H9 (cell line): ENCODE data around the gene ATP1A3. TPM values are rescaled to one million over a fixed set of nuclear protein-coding genes. Genes with fewer than 3 reads are reported as not detected.

ENCODE experiments used
- DNase-seq: peaks from one replicate; pipeline ENCODE4 v3.0.0-alpha.2; 2017
- H2AFZ ChIP-seq: one replicate; pipeline ENCODE4 v1.6.1; 2013; ENCODE audit warnings: mild to moderate bottlenecking, low read length, control low read depth, moderate library complexity
- H2AK5ac ChIP-seq: 2 replicates; pipeline ENCODE4 v1.6.1; 2013; ENCODE audit warnings: low read length, control low read depth, mixed read lengths; ENCODE audit not compliant: insufficient read length
- H2BK120ac ChIP-seq: one replicate; pipeline ENCODE4 v1.6.1; 2013; ENCODE audit warnings: low read depth, mild to moderate bottlenecking, low read length, control low read depth, inconsistent platforms; ENCODE audit not compliant: poor library complexity, severe bottlenecking
- H2BK12ac ChIP-seq: 2 replicates; pipeline ENCODE4 v1.6.1; 2013; ENCODE audit warnings: low read length, control low read depth, mixed read lengths, low read depth; ENCODE audit not compliant: insufficient read length
- H2BK15ac ChIP-seq: 2 replicates; pipeline ENCODE4 v1.6.1; 2013; ENCODE audit warnings: low read depth, low read length, control low read depth
- H2BK20ac ChIP-seq: one replicate; pipeline ENCODE4 v1.6.1; 2013; ENCODE audit warnings: low read depth, mild to moderate bottlenecking, low read length, control low read depth, inconsistent platforms; ENCODE audit not compliant: poor library complexity, severe bottlenecking
- H2BK5ac ChIP-seq: 2 replicates; pipeline ENCODE4 v1.6.1; 2013; ENCODE audit warnings: low read length, control low read depth, mixed read lengths; ENCODE audit not compliant: insufficient read length
- H3K14ac ChIP-seq: 2 replicates; pipeline ENCODE4 v1.6.1; 2013; ENCODE audit warnings: low read length, control low read depth; ENCODE audit not compliant: insufficient read depth
- H3K18ac ChIP-seq: 2 replicates; pipeline ENCODE4 v1.6.1; 2013; ENCODE audit warnings: low read depth, mild to moderate bottlenecking, mixed read lengths, low read length, control low read depth; ENCODE audit not compliant: insufficient read length
- H3K23ac ChIP-seq: 2 replicates; pipeline ENCODE4 v1.6.1; 2013; ENCODE audit warnings: low read length, control low read depth, mixed read lengths, low read depth; ENCODE audit not compliant: insufficient read length
- H3K23me2 ChIP-seq: 2 replicates; pipeline ENCODE4 v1.6.1; 2013; ENCODE audit warnings: low read depth, mild to moderate bottlenecking, mixed read lengths, low read length, control low read depth; ENCODE audit not compliant: insufficient read length, poor library complexity, severe bottlenecking
- H3K27ac ChIP-seq: 2 replicates; pipeline ENCODE4 v1.5.1; 2013; ENCODE audit warnings: low read length, control low read depth, mixed read lengths, low read depth; ENCODE audit not compliant: insufficient read length
- H3K27me3 ChIP-seq: 2 replicates; pipeline ENCODE4 v1.6.1; 2013; ENCODE audit warnings: low read length, control low read depth, inconsistent platforms; ENCODE audit not compliant: insufficient read depth
- H3K4ac ChIP-seq: 2 replicates; pipeline ENCODE4 v1.6.1; 2013; ENCODE audit warnings: low read depth, mild to moderate bottlenecking, control low read depth, inconsistent platforms, low read length, moderate library complexity
- H3K4me1 ChIP-seq: 2 replicates; pipeline ENCODE4 v1.6.1; 2013; ENCODE audit warnings: low read length, control low read depth, inconsistent platforms; ENCODE audit not compliant: insufficient read depth
- H3K4me2 ChIP-seq: 2 replicates; pipeline ENCODE4 v1.6.1; 2013; ENCODE audit warnings: low read length, control low read depth, mixed read lengths; ENCODE audit not compliant: insufficient read length, insufficient read depth
- H3K56ac ChIP-seq: 2 replicates; pipeline ENCODE4 v1.6.1; 2013; ENCODE audit warnings: low read depth, mild to moderate bottlenecking, mixed read lengths, low read length, control low read depth; ENCODE audit not compliant: insufficient read length
- H3K79me1 ChIP-seq: 2 replicates; pipeline ENCODE4 v1.6.1; 2013; ENCODE audit warnings: low read depth, mild to moderate bottlenecking, moderate library complexity, low read length, control low read depth, inconsistent platforms; ENCODE audit not compliant: insufficient read depth, poor library complexity, severe bottlenecking
- H3K79me2 ChIP-seq: 2 replicates; pipeline ENCODE4 v1.6.1; 2013; ENCODE audit warnings: low read length, control low read depth, inconsistent platforms; ENCODE audit not compliant: insufficient read depth
- H3K9ac ChIP-seq: 2 replicates; pipeline ENCODE4 v1.6.1; 2013; ENCODE audit warnings: low read length, control low read depth, mixed read lengths; ENCODE audit not compliant: insufficient read length; ENCODE audit errors: extremely low read depth
- H3K9me3 ChIP-seq: one replicate; pipeline ENCODE4 v1.6.1; 2013; ENCODE audit warnings: low read depth, low read length, inconsistent platforms; ENCODE audit not compliant: control insufficient read depth
- H3T11ph ChIP-seq: one replicate; pipeline ENCODE4 v1.6.1; 2013; ENCODE audit warnings: mild to moderate bottlenecking, low read length, control low read depth, inconsistent platforms
- H4K20me1 ChIP-seq: one replicate; pipeline ENCODE4 v1.6.1; 2013; ENCODE audit not compliant: control insufficient read depth, insufficient read length, insufficient read depth
- H4K5ac ChIP-seq: 2 replicates; pipeline ENCODE4 v1.6.1; 2013; ENCODE audit warnings: low read depth, mild to moderate bottlenecking, mixed read lengths, low read length, control low read depth; ENCODE audit not compliant: insufficient read length
- H4K8ac ChIP-seq: replicated peaks from 2 replicates; pipeline ENCODE4 v1.6.1; 2013; ENCODE audit warnings: low read length, control low read depth, mixed read lengths, low read depth; ENCODE audit not compliant: insufficient read length
- H4K91ac ChIP-seq: 2 replicates; pipeline ENCODE4 v1.6.1; 2013; ENCODE audit warnings: low read depth, mild to moderate bottlenecking, moderate library complexity, mixed read lengths, low read length, control low read depth; ENCODE audit not compliant: insufficient read length
- H3K27ac Mint-ChIP-seq, 3 experiments: 2 replicates in 2 of 3; 3 replicates in 1 of 3; pipeline ENCODE4 v1.8.0; 2020 to 2021; ENCODE audit warnings: mixed read lengths in 3 of 3, mild to moderate bottlenecking in 1 of 3, moderate library complexity in 1 of 3
- H3K27me3 Mint-ChIP-seq: 2 replicates; pipeline ENCODE4 v1.8.0; 2021; ENCODE audit warnings: low read depth, mild to moderate bottlenecking, moderate library complexity, mixed read lengths
- H3K36me3 Mint-ChIP-seq, 3 experiments: 2 replicates in 2 of 3; 3 replicates in 1 of 3; pipeline ENCODE4 v1.8.0; 2020 to 2021; ENCODE audit warnings: low read depth in 3 of 3, mixed read lengths in 3 of 3; ENCODE audit not compliant: insufficient read depth in 1 of 3
- H3K4me1 Mint-ChIP-seq, 2 experiments: 2 replicates each; pipeline ENCODE4 v1.8.0; 2020; ENCODE audit warnings: mixed read lengths in 2 of 2
- H3K4me3 Mint-ChIP-seq, 2 experiments: 2 replicates in 1 of 2; 3 replicates in 1 of 2; pipeline ENCODE4 v1.8.0; 2020 to 2021; ENCODE audit warnings: mild to moderate bottlenecking in 2 of 2, mixed read lengths in 2 of 2, moderate library complexity in 1 of 2
- H3K9me3 Mint-ChIP-seq, 2 experiments: 2 replicates in 1 of 2; 3 replicates in 1 of 2; pipeline ENCODE4 v1.8.0; 2020; ENCODE audit warnings: mild to moderate bottlenecking in 2 of 2, mixed read lengths in 2 of 2, moderate library complexity in 1 of 2
- WGBS: extraction: QIAGEN DNeasy Blood & Tissue Kit; methylation state at CpG from one replicate; pipeline ENCODE4 v1.1.7; 2013; ENCODE audit warnings: missing lambda C conversion rate, low lambda C conversion rate, mixed read lengths; ENCODE audit not compliant: insufficient read length; ENCODE audit errors: extremely low coverage; 5-methylcytosine and 5-hydroxymethylcytosine counted together
- total RNA-seq: library from RNA; stranded (reverse); gene quantifications from 2 replicates; pipeline ENCODE4 v1.2.1, GENCODE V29; 2021
- TF ChIP-seq, protein P1 (sequence below): fragments of 200-600 bp; sonication (generic); conservative IDR thresholded peaks from 3 replicates; pipeline ENCODE4 v1.8.0; 2021; ENCODE audit warnings: antibody characterized with exemption, mild to moderate bottlenecking

The ATP1A3 gene
- total RNA-seq, 1 experiment from 2014 or later, result 11.6 TPM

DNA sequence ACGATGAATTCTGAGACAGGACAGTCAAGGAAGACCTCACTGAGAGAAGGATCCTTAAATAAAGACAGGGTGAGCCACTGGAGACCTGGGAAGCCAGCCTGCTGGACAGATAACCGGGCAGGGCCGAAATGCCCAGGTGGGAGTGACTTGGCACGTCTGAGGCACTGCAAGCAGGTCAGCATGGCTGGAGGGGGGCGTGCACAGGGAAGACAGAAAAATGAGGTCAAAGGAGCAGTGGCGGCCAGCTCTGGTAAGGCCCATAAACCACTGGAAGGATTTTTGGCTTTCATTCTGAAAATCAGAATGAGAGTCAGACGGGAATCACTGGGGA is 5.8 kb upstream of the ATP1A3 start:
- Mint-ChIP-seq H3K36me3 (peaks cover 21 to 33% (median 22%) of the 10 kb centered on the region in 3 experiments), H3K27me3 (peaks cover 74% of the 10 kb centered on the region), H3K4me1 (peaks cover 29 to 45% of the 10 kb centered on the region in 2 experiments), H3K9me3 (peaks cover 0 to 2% of the 10 kb centered on the region in 2 experiments; a peak in 4 of 5 replicates), H3K4me3 (peak overlapping the region in 1 of 2 experiments; percentile 72; a peak in 4 of 5 replicates), H3K27ac (no peak overlapping the region)
- Histone ChIP-seq H2BK15ac (no peak overlapping the region), H2BK5ac (no peak overlapping the region), H3K79me1 (no peaks in the 10 kb centered on the region), H3K14ac (no peak overlapping the region; the same call in 1 of the 2 replicates), H3K23ac (no peak overlapping the region), H2BK20ac (no peak overlapping the region), H3K4me2 (no peak overlapping the region), H2AK5ac (no peak overlapping the region), H3K79me2 (no peaks in the 10 kb centered on the region), H3K27ac (no peak overlapping the region), H4K20me1 (peaks cover 2% of the 10 kb centered on the region), H3K56ac (no peak overlapping the region), H3K27me3 (peaks cover 25% of the 10 kb centered on the region), H4K5ac (no peak overlapping the region), H3K4me1 (peaks cover 5% of the 10 kb centered on the region; the same call in 1 of the 2 replicates), H3K9ac (no peak overlapping the region), H2BK12ac (no peak overlapping the region), H2BK120ac (no peak overlapping the region), H4K8ac (no peak overlapping the region), H3T11ph (no peak overlapping the region), H2AFZ (no peak overlapping the region), H3K18ac (no peak overlapping the region), H3K9me3 (no peaks in the 10 kb centered on the region), H4K91ac (no peak overlapping the region), H3K23me2 (peaks cover 4% of the 10 kb centered on the region), H3K4ac (no peak overlapping the region)
- TF ChIP-seq, protein P1, sequence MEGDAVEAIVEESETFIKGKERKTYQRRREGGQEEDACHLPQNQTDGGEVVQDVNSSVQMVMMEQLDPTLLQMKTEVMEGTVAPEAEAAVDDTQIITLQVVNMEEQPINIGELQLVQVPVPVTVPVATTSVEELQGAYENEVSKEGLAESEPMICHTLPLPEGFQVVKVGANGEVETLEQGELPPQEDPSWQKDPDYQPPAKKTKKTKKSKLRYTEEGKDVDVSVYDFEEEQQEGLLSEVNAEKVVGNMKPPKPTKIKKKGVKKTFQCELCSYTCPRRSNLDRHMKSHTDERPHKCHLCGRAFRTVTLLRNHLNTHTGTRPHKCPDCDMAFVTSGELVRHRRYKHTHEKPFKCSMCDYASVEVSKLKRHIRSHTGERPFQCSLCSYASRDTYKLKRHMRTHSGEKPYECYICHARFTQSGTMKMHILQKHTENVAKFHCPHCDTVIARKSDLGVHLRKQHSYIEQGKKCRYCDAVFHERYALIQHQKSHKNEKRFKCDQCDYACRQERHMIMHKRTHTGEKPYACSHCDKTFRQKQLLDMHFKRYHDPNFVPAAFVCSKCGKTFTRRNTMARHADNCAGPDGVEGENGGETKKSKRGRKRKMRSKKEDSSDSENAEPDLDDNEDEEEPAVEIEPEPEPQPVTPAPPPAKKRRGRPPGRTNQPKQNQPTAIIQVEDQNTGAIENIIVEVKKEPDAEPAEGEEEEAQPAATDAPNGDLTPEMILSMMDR, result no peak
- no peak for DNase-seq
- no CpG with 5 or more reads among the region's 7 CpGs for WGBS
